Kidney (tissue), 14 donors: ENCODE data around the gene GPC6. TPM values are rescaled to one million over a fixed set of nuclear protein-coding genes. Genes with fewer than 3 reads are reported as not detected.

ENCODE experiments used
- DNase-seq, 5 donors: peaks; one replicate each; pipeline ENCODE4 v3.0.0-alpha.2; 2013 to 2020
- FAIRE-seq: peaks from 2 replicates; lab custom pipeline; 2012; peaks lifted over from hg19 to GRCh38; lab: Jason Lieb, UNC
- H3K27ac ChIP-seq, 2 donors: one replicate each; pipeline ENCODE4 v1.7.0; 2013; ENCODE audit warnings: low read depth in 2 of 2, low read length in 2 of 2, inconsistent platforms in 1 of 2
- H3K27me3 ChIP-seq: one replicate; pipeline ENCODE4 v1.7.1; 2013; ENCODE audit warnings: low read length, inconsistent platforms; ENCODE audit not compliant: control insufficient read depth, insufficient read depth
- H3K36me3 ChIP-seq, 3 donors: one replicate each; pipeline versions ENCODE4 v1.7.0 to v1.7.1; 2013; ENCODE audit warnings: low read length in 3 of 3, control low read depth in 1 of 3, inconsistent platforms in 1 of 3; ENCODE audit not compliant: insufficient read depth in 3 of 3, control insufficient read depth in 2 of 3
- H3K4me1 ChIP-seq, 3 donors: one replicate each; pipeline versions ENCODE4 v1.7.0 to v1.7.1; 2013; ENCODE audit warnings: low read length in 3 of 3, inconsistent platforms in 1 of 3, low read depth in 1 of 3; ENCODE audit not compliant: control insufficient read depth in 2 of 3, insufficient read depth in 2 of 3
- H3K4me3 ChIP-seq, 3 donors: one replicate each; pipeline versions ENCODE4 v1.7.0 to v1.8.1; 2013; ENCODE audit warnings: low read length in 3 of 3, control low read depth in 1 of 3, inconsistent platforms in 1 of 3
- H3K9ac ChIP-seq, 3 donors: one replicate each; pipeline versions ENCODE4 v1.7.0 to v1.7.1; 2013; ENCODE audit warnings: low read length in 3 of 3, control low read depth in 1 of 3, inconsistent platforms in 1 of 3
- H3K9me3 ChIP-seq, 3 donors: one replicate each; pipeline versions ENCODE4 v1.7.0 to v1.7.1; 2013; ENCODE audit warnings: low read length in 3 of 3, control low read depth in 1 of 3, inconsistent platforms in 1 of 3; ENCODE audit not compliant: control insufficient read depth in 2 of 3, insufficient read depth in 1 of 3
- intact Hi-C: fragments of 100-400 bp; cut with DNase I; formaldehyde crosslinking; loops from one replicate; pipeline ENCODE4 v1.11.1; 2022
- polyA plus RNA-seq: library from polyadenylated mRNA; stranded (reverse); fragments of 350-450 nt; fragmentation: Illumina TruSeq; extraction: RNeasy Lipid Tissue Mini Kit (QIAGEN cat#74804); gene quantifications from one replicate; pipeline ENCODE4 v1.2.3, GENCODE V29; 2014; ENCODE audit warnings: low read depth, low replicate concordance; ENCODE audit not compliant: insufficient read depth
- total RNA-seq: library from RNA; stranded (reverse); fragmentation: NEBNext Ultra II Directional; extraction: Animal tissue kit (Norgen Biotek cat#: 25700); gene quantifications from one replicate; pipeline ENCODE4 v1.2.1, GENCODE V29; 2021
- TF ChIP-seq, protein P1 (sequence below): IDR thresholded peaks from 3 replicates; pipeline ENCODE4 v1.5.1; 2012; ENCODE audit warnings: mild to moderate bottlenecking, moderate library complexity, borderline replicate concordance; ENCODE audit not compliant: insufficient read depth; ENCODE audit errors: extremely low read depth
- donor health status: control.
- donor health status: control.
- donor health status: control.
- donor health status: control.
- donor health status: control.
- donor health status: DM: yes; HTN: yes; CAD: no.
- donor health status: Normal renal cell carcinoma (clear cell type).

The GPC6 gene
- total and polyA plus RNA-seq, 2 donors from 2014 or later: 6.2 to 15.5 TPM

DNA sequence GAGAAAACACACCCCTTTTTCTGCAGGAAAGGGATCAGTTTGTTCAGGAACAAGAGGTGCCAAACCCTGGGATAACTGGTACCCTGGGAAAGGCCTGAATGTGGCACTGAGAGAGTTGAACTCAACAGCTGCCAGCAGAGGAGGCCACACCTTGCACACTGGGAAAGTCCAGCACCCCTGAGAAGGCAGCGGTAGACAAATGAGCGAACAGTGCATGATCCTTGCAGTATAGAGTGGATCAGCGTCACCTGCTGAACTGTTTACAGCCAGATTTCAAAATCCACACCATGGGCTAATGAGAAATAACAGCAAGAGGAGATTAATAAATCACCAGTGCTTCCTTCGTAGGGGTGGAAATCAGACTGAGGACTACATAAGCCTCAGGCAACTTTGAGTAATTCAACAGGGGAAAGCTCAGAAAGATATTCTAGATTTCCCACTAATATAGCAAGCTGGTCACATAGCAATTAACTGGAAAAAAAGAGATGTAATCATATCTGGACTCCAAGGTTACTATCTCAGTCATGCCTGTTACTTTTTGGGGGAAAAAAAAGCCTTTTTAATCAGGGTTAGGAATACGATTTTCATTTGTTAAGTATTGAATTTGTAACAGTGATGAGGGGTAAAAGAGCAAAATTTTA lies 1200.8 kb downstream of the GPC6 start:
- DNase-seq (peak in 1 of 5 donors; percentile 14), FAIRE-seq (no peak)
- intact Hi-C loops: no loop called here
- H3K4me1 ChIP-seq: no peaks in the 10 kb centered on the region
- H3K27ac ChIP-seq: no peak overlapping the region
- H3K9ac ChIP-seq: no peak overlapping the region
- no peaks in the 10 kb centered on the region for H3K9me3 ChIP-seq
- no peaks in the 10 kb centered on the region for H3K27me3 ChIP-seq
- TF ChIP-seq, protein P1, sequence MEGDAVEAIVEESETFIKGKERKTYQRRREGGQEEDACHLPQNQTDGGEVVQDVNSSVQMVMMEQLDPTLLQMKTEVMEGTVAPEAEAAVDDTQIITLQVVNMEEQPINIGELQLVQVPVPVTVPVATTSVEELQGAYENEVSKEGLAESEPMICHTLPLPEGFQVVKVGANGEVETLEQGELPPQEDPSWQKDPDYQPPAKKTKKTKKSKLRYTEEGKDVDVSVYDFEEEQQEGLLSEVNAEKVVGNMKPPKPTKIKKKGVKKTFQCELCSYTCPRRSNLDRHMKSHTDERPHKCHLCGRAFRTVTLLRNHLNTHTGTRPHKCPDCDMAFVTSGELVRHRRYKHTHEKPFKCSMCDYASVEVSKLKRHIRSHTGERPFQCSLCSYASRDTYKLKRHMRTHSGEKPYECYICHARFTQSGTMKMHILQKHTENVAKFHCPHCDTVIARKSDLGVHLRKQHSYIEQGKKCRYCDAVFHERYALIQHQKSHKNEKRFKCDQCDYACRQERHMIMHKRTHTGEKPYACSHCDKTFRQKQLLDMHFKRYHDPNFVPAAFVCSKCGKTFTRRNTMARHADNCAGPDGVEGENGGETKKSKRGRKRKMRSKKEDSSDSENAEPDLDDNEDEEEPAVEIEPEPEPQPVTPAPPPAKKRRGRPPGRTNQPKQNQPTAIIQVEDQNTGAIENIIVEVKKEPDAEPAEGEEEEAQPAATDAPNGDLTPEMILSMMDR: no peak
- no peaks in the 10 kb centered on the region for H3K36me3 ChIP-seq
- no peak overlapping the region for H3K4me3 ChIP-seq

DNA sequence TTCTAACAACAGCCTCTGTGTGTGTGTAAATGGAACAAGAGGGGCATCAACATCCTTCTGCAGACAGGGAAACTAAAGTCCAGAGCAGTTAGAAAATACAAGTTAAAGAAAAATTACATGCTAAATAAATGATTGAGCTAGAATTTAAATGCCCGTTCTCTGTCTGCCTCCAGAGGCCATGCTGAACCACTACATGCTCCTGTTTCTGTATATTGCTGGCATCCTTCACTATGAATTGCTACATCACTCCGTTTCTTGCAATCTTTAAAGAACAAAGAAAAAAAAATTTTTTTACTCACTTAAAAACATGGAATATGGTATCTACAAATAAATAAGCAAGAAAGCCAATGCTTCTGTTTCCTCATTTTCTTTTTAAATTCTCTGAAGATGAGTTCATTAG lies 1205.0 kb downstream of the GPC6 start:
- H3K4me3 ChIP-seq: no peak overlapping the region
- no peaks in the 10 kb centered on the region for H3K36me3 ChIP-seq
- DNase-seq: no peak

DNA sequence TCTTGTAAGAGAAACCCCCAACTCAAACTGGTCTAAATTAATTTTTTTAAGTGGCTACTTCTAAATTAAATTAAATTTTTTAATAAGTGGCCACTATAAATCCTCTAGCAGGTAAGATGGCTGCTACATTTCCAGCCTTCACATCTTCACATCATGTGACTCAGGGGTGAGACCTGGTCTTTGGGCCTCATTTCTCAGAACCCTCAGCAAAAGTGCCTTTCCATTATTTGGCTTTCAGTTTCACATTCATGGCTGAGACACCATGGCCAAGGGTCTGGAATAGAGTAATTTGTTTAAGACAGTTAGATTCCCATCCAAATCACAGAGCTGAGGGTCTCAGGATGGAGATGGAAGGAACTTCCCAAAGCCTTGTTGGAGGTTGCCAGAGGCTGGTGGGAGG lies 1205.4 kb downstream of the GPC6 start:
- no peak for FAIRE-seq
- H3K27ac ChIP-seq: no peak overlapping the region
- no peak overlapping the region for H3K4me3 ChIP-seq
- no peaks in the 10 kb centered on the region for H3K9me3 ChIP-seq
- intact Hi-C loops: loop anchor here (10.0 kb wide), 1 partner anchor 183 kb away; no protein-coding TSS in a partner anchor
- TF ChIP-seq, protein P1: no peak
- DNase-seq: no peak
- no peak overlapping the region for H3K9ac ChIP-seq
- H3K27me3 ChIP-seq: no peaks in the 10 kb centered on the region
- no peaks in the 10 kb centered on the region for H3K36me3 ChIP-seq
- H3K4me1 ChIP-seq: no peaks in the 10 kb centered on the region

More for the DNA sequence above, 1205.0 kb downstream of the GPC6 start:
- FAIRE-seq: no peak
- intact Hi-C loops: loop anchor here (10.0 kb wide), 1 partner anchor 183 kb away; no protein-coding TSS in a partner anchor
- Histone ChIP-seq H3K27ac (no peak overlapping the region), H3K9ac (no peak overlapping the region), H3K9me3 (no peaks in the 10 kb centered on the region), H3K4me1 (no peaks in the 10 kb centered on the region), H3K27me3 (no peaks in the 10 kb centered on the region)
- TF ChIP-seq, protein P1: no peak
